GM21423 (cell line): ENCODE results near the gene PGA3.
"Not testable (repeated sequence)": the region's sequence is repeated elsewhere in the genome, so short reads cannot be mapped to it uniquely, and the experiment has no call there.

Experiments
- ATAC-seq: cut with Tn5 transposase; IDR thresholded peaks from one replicate; pipeline ENCODE4 v1.9.1; 2021; ENCODE audit warnings: mild to moderate bottlenecking, moderate library complexity; ENCODE audit not compliant: unreplicated experiment

The PGA3 gene

DNA sequence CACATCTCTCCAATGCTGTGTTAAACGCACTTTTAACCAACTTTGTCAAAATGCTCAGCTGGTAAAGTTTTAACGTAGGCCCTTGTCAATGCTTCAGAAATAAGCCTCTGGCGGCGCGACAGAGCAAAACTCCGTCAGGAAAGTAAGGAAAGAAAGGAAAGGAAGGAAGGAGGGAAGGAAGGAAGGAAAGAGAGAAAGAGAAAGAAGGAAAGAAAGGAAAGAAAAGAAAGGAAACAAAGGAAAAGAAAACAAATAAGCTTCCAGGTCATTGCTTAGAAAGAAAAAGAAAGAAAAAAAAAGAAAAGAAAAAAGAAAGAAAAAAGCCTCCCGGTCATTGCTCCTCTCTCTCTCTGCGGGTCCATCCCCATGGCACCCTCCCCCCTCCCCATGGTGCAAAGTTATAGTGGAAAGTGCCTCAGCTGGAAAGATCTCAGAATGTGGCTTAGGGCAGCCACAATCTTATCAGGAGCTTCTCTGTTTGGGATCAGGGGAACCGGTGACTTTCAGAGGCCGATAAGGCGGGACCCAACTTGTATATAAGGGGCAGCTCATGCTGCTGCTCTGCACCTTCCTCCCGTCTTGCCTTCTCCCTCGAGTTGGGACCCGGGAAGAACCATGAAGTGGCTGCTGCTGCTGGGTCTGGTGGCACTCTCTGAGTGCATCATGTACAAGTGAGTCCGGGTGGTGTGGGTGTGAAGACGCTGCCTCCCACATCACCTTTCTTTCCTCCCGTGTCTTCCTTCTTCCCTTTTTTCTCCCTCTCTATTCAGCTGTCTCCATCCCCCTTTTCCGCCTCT lies at the start of gene PGA3:
PGA3 (plus strand) TSS at position 566 of the 797 bp plus-strand sequence; CDS start at position 616, 50 bp downstream.
- ATAC-seq: not testable (repeated sequence)

DNA sequence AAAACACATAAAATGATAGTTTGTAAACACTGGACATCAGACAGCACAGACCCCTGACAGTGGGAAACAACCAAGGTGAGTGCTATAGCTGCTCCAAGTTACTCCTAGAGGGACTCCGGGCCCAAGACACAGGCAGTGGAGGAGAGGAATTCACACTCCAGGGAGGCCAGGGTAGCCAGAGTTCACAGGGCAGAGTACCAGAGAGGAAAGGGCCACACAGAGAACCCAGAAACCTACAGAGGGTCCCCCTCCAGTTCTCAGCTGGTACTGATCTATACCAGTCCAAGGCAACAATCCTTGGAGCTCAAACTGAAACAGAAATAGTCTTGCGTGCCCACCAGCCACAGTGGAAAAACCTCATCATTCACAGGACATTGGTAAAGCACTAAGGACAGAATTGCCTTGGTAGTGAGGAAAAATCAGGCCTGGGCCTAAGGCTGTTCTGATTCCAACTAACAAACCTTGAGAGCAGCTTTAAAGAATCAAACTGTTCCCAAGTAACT lies 49.7 kb upstream of the PGA3 start:
- no peak for ATAC-seq

DNA sequence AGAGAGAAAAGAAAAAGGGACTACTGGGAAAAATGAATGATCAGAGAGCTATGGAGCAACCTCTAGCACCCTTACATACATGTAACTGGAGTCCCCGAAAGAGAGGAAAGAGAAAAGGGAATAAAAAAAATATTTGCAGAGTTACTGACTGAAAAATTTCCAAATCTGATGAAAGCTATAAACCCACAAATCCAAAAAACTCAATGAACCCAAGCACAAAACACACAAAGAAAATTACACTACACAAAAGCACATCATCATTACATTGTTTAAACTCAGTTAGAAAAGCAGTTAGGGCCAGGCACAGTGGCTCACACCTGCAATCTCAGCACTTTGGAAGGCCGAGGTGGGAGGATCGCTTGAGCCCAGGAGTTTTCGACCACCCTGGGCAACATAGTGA lies 48.8 kb upstream of the PGA3 start:
- ATAC-seq: no peak

DNA sequence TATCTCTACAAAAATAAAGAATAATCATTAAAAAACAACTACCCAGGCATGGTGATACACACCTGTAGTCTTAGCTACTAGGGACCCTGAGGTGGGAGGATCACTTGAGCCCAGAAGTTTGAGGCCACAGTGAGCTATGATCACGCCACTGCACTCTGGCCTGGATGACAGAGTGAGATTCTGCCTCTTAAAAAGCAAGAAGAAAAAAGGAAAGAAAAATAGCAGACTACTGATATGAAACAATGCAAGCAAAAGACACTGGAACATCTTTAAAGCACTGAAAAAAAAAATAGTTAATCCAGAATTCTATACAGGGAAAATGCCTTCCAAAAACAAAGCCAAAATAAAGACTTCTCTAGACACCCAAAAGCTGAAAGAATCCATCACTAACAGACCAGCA lies 48.0 kb upstream of the PGA3 start:
- no peak for ATAC-seq

DNA sequence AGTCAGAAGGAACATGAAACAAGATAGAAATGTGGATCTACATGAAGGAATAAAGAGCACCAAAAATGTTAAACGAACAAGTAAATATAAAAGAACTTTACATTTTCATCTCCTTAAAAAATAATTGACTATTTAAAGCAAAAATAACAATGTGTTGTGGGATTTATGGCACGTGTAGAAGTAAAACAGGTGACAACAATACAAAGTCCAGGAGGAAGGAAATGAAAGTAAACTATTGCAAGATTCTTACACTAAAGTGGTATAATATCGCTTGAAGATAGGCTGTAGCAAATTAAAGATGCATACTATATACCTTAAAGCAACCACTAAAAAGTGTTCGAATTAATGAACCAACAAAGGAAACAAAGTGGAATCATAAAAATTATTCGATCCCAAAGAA lies 47.6 kb upstream of the PGA3 start:
- no peak for ATAC-seq

DNA sequence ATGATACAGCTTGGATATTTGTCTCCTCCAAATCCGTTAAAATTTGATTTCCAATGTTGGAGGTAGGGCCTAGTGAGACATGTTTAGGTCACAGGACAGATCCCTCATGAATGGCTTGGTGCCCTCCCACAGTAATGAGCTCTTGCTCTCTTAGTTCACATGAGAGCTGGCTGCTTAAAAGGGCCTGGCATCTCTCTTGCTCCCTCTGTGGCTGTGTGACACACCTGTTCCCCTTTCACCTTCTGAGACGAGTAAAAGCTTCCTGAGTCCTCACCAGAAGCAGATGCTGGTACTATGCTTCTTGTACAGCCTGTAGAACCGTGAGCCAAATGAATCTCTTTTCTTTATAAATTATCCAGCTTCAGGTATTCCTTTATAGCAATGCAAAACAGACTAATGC lies 45.6 kb upstream of the PGA3 start:
- no peak for ATAC-seq

DNA sequence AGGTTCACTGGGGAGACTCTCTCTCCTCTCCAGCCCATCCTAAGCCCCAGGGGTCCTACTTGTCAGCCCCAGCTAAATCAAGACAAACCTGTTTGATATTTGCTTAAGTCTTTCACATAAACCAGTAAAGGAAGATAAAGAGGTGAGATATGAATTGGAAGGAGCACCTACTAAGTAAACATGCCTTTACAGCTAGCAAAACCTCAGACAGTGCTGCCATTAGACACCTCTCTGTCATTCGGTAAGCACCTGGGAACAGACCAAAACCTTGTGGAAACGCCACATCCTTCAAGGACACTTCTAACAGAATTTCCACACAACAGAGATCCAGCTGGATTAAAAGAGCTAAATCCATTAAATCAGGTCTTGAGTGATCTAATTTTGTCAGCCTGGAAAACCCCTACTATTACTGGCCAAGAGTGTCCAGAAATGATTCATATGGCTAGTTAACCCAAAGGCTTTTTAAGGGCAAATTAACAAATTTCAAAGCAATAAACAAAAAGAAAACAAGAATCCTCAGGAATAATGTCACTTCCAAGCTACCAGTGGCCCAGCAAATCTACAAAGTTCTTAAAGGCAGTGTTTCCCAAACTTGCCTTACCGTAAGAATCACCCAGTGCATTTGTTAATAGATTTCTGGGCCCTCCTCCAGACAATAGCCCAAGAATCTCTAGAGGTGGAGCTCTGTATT lies 44.5 kb upstream of the PGA3 start:
- no peak for ATAC-seq

DNA sequence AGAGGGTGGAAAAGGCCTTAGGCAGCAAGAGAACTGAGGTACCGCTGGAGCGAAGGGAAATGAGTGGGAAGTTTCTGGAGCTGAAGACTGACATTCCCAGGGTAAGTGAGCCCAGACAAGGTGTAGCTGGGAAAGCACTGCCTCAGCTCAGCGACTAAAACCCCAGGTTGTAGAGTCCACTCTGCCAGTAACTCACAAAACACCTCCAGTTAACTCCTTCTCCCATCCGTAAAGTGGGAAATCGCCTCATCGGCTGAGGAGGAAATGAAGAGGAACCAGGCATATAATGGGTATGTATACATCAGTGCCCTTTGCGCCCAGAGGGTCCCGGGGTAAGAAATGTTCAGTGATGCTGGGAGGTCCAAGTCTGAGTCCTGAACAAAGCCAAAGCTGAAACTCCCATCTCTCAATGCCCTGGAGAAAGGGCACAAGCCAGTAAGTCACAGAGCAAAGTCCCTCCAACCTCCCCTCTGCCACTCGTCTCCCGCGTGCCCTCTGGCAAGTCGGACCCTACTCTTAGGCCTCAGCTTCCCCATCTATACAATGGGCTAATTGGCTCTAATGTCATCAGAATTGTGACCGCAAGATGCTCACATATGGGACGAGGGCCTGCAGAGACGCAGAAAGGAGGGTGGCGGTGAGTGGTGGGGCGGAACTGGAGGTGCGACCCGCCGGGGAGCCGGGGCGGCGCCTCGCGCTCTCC lies 42.7 kb upstream of the PGA3 start:
- ATAC-seq: no peak

DNA sequence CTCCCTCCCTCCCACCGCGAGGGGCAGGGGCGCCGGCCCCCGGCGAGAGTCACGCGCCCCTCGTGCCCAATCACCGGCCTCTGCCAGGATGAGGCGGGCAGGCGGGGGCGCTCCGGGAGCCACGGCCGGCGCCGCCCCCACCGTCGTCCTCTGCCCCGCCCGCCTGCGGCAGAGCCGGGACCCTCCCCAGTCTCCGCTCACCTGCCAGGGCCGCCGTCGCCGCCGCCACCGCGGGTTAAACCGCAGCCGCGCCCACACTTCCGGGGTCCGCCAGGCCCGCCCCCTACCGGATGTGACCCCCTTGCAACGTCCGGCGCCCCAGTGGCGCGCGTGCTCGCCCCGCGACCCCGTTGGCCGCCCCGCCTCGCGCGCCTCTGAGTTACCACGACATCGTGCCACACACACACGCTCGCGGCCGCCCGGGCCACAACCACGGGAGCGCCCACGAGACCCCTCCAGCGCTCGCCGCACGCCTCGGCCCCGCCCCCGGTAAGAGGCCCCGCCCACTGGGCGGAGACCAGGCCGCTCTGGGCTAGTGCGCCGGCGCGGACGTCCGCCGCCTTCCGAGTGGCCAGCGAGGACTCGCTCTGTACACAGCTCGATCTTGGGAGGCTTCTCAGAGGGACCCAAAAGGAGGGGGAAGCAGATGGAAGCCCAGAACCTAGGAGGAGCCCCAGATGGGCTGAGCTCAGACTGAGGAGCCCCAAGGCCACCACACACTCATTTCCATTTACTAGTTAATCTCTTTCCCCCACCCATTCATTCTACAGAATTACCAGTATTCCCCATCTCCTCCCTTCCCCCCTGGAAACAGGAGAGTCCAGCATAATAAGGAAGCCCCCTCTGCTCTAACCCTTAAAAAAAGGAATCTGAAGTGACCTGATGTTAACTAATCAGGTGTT lies 41.9 kb upstream of the PGA3 start, which contains the start of gene VPS37C:
VPS37C (minus strand) TSS at position 237 of the 902 bp plus-strand sequence. CDS start 22,597 bp downstream, outside the sequence.
- ATAC-seq: peak; percentile 76

DNA sequence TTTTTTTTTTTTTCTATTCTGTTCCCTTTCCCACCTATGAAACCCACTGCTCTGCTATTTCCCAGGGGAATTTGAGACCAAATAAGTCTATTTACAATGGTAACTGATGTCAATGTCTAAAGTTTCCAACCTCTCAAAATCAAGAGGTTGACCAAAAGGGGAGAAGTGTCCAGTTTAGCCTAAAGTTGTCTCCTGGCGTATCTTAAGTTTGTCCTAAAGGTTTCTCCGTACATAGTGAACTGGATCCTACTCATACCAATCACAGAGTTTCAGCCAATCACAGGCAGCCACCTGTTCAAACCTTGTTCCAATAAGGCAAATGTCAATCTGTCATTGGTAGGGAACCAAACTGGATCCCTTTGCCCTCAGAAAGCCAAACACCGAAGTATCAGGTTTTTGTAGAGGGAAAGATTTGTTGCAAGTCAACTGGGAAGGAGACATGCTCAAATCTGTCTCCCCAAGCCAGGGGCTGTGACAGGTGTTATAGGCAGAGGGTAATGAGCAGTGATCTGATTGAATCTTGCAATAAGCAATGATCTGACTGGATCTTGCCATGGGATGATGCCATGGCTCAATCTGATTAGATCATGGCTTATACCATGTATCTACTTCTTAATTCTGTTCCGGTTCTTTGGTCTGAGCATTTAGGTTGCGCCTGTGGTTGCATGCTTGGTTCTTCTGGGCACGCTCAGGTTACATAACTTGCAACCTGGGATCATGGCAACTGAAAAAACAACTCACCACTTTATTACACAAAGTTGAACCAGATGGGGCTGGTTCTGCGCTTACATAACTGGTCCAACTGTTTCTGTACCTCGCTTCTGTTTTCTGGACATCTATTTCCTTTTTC lies 41.0 kb upstream of the PGA3 start:
- no peak for ATAC-seq

DNA sequence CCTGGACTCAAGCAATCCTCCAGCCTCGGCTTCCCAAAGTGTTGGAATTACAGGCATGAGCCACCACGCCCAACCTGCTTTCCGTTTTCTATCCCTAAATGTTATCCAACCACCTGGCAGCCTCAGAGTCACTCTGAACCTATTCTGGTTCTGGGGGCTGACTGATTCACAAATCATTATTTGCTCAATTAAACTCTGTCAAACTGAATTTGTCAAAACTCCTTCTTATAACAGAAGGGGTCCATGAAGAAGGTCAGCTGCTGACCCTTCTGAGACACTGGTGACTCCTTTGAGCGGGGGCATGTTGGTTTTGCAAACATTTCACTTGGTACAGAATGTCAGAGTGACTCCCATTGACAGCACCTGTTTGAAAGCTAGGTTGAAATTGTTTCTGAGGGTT lies 40.3 kb upstream of the PGA3 start:
- no peak for ATAC-seq

DNA sequence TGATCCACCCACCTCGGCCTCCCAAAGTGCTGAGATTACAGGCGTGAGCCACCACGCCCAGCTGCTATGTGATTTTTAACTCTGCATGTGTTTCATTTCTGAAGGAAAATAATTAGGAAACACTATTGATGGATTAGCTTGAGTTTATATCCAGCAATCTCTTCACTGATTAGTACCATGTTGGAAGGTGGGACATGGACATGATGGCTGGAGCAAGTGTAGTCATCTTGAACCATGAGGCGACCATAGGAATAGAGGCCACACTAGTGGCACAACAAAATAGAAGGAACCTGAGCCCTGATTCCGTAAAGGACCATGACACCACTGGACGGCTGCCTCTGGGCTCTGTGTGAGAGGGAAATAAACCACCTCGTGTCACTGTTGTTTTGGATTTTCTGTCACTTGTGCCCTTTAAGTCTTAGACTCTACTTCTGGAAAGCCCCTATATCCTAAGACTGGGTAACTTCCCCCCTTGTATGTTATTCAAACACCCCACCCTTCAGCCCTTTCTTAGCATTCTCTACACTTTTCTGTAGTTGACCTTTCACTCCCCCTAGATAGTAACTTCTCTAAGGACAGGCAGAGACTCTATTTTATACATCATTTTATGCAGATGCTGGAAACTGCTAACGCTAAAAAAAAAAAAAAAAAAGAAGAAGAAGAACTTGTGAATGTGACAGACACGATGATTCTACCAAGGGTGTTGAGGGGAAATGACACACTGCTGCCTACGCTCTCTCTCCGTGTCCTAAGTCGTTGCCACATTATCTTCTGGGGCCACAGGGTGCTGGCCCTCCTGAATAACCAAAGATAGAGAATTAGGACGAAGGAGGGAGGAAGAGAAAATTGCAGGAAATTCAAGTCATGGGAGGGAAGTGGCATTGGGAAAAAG lies 39.4 kb upstream of the PGA3 start:
- no peak for ATAC-seq

DNA sequence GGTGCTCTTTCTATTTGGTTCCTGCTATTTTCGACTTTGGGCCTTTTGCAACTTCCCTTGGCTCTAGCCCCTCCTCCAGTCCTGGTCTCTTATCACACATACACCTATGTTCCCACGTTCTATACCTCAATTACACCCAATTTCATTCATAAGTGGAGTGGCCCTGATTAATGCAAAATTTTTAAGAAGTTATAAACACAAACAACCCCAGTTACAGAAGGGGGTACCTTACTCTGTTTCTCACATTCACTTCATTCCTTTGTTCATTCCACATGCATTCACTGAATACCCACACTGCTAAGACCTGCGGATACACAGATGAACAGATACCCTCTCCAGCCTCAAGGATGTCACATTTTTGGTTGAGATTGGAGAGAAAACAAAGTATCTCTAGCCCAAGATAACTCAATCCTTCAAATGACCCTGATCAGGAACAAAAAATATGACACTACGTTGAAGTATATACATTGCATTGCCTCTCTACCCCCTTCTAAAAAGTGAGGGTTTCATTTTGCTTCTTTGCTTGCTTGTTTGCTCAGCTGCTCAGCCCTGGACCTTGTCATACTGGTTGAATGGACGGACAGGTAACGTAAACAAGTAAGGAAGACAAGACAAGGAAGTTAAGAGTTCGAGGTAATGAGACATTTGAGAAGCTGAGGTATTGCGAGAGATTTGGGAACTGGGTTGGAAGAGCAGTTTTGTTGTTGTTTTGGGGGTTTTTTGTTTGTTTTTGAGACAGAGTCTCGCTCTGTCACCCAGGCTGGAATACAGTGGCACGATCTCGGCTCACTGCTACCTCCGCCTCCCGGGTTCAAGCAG lies 38.5 kb upstream of the PGA3 start:
- ATAC-seq: no peak

DNA sequence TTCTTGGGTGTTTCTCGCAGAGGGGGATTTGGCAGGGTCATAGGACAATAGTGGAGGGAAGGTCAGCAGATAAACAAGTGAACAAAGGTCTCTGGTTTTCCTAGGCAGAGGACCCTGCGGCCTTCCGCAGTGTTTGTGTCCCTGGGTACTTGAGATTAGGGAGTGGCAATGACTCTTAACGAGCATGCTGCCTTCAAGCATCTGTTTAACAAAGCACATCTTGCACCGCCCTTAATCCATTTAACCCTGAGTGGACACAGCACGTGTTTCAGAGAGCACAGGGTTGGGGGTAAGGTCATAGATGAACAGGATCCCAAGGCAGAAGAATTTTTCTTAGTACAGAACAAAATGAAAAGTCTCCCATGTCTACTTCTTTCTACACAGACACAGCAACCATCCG lies 37.5 kb upstream of the PGA3 start:
- ATAC-seq: not testable (repeated sequence)

DNA sequence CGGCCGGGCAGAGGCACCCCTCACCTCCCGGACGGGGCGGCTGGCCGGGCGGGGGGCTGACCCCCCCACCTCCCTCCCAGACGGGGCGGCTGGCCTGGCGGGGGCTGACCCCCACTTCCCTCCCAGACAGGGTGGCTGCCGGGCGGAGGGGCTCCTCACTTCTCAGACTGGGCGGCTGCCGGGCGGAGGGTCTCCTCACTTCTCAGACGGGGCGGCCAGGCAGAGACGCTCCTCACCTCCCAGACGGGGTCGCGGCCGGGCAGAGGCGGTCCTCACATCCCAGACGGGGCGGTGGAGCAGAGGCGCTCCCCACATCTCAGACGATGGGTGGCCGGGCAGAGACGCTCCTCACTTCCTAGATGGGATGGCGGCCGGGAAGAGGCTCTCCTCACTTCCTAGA lies 37.0 kb upstream of the PGA3 start:
- ATAC-seq: not testable (repeated sequence)

DNA sequence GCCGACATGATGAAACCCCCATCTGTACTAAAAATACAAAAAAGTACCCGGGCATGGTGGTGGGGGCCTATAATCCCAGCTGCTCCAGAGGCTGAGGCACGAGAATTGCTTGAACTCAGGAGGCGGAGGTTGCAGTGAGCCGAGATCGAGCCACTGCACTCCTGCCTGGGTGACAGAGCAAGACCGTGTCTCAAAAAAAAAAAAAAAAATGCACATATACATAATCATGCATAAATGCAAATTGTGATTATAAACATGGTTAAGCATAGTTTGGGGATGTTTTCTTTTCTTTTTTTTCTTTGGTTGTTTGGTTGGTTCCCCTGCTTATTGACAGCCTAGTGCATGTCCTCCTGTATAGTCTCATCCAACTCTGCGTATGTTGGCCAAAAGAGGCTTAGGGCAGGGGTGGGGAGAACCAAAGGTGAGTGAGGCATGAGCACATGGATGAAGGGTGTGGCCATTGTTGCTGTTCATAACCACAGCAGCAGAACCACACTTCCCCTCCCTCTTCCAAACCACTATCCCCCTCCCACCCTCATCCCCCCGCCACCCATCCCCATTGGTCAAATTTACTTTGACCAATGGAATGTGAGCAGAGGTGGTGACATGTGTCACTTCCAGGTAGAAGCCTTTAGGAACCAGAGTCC lies 35.1 kb upstream of the PGA3 start:
- no peak for ATAC-seq

DNA sequence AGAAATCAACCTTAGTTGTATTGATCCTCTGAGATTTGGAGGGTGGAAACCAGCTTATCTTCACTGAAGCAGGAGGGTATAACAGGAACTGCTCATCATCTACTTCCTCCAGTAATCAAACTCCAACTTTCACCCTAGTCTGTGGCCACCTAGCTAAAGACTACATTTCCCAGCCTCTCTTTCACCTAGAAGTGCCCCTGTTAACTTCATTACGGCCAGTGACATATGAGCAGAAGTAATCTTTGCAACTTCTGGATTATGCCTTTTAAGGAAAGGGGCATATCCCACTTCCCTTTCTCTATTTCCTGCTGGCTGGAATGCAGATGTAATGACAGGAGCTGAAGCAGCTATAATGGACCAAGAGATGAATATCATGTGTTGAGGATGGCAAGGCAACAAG lies 34.5 kb upstream of the PGA3 start:
- no peak for ATAC-seq
